Measurements from ENCODE around the gene FSTL4. TPM values are rescaled to one million over a fixed set of nuclear protein-coding genes. Genes with fewer than 3 reads are reported as not detected.

FSTL4 gene
- total RNA-seq, 1 donor from 2014 or later = not detected

- intact Hi-C loops (cut with micrococcal nuclease) = no loop called here
Observed at GRCh38 chr5:133559960-133560359, 52.4 kb downstream of the FSTL4 start.

DNA sequence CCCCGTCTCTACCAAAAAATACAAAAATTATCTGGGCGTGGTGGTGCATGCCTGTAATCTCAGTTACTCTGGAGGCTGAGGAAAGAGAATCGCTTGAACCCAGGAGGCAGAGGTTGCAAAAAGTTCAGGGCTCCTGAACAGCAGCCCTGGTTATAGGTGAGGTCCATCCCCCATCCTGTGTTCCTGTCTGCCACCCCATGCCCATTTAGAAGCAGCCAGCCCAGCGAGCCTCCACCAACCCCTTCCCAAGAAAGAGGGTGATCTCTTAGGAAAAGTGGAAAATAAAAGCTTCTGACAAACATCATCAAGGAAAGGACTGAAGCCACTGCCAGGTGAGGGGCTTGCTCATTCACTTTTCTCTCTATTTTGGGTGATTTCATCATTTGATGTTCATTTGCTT is 55.8 kb downstream of the FSTL4 start:
- peaks cover 82% of the 10 kb centered on the region for H3K27me3 ChIP-seq (ENCODE audit: low read depth)
- intact Hi-C loops (cut with micrococcal nuclease) = no loop called here
- H3K27ac ChIP-seq (replicated peaks) = no peak overlapping the region
- H3K4me1 ChIP-seq = no peaks in the 10 kb centered on the region
- H3K36me3 ChIP-seq = no peaks in the 10 kb centered on the region
- no peak overlapping the region for H3K4me3 ChIP-seq
- TF ChIP-seq, protein P1, sequence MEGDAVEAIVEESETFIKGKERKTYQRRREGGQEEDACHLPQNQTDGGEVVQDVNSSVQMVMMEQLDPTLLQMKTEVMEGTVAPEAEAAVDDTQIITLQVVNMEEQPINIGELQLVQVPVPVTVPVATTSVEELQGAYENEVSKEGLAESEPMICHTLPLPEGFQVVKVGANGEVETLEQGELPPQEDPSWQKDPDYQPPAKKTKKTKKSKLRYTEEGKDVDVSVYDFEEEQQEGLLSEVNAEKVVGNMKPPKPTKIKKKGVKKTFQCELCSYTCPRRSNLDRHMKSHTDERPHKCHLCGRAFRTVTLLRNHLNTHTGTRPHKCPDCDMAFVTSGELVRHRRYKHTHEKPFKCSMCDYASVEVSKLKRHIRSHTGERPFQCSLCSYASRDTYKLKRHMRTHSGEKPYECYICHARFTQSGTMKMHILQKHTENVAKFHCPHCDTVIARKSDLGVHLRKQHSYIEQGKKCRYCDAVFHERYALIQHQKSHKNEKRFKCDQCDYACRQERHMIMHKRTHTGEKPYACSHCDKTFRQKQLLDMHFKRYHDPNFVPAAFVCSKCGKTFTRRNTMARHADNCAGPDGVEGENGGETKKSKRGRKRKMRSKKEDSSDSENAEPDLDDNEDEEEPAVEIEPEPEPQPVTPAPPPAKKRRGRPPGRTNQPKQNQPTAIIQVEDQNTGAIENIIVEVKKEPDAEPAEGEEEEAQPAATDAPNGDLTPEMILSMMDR (IDR thresholded peaks at IDR 0.05; ENCODE audit: borderline replicate concordance) = no peak
- no peaks in the 10 kb centered on the region for H3K9me3 ChIP-seq (replicated peaks)
- DNase-seq = no peak

More at GRCh38 chr5:133559960-133560359, 52.4 kb downstream of the FSTL4 start:
- Histone ChIP-seq H3K27me3 (ENCODE audit: low read depth) (peaks cover 85% of the 10 kb centered on the region), H3K9me3 (replicated peaks) (no peaks in the 10 kb centered on the region), H3K27ac (replicated peaks) (no peak overlapping the region), H3K4me3 (no peak overlapping the region), H3K4me1 (no peaks in the 10 kb centered on the region), H3K36me3 (no peaks in the 10 kb centered on the region)
- TF ChIP-seq, protein P1 (IDR thresholded peaks at IDR 0.05; ENCODE audit: borderline replicate concordance) = no peak
- DNase-seq = no peak

DNA sequence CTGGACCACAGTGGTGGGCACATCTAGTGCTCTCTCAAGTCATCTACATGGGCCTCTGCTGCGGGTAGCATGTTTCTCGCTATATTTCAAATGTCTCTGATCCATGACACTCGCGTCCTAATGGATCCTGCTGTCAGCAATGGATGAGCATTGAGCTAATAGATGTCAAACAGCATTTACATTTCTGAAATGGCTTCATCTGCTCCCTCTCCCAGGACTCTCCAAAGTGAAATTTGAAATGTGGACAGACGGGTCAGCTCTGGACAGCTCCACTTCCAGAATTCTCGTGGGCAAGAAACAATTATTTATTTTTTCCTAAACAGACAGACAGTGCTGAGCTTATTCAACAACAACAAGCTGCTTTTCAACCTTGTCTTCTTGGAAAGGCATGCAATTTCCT is 58.1 kb downstream of the FSTL4 start:
- no peaks in the 10 kb centered on the region for H3K9me3 ChIP-seq (replicated peaks)
- peaks cover 71% of the 10 kb centered on the region for H3K27me3 ChIP-seq (ENCODE audit: low read depth)
- no peak for DNase-seq
- no peak overlapping the region for H3K4me3 ChIP-seq
- no peaks in the 10 kb centered on the region for H3K36me3 ChIP-seq
- H3K27ac ChIP-seq (replicated peaks) = no peak overlapping the region
- TF ChIP-seq, protein P1 (IDR thresholded peaks at IDR 0.05; ENCODE audit: borderline replicate concordance) = no peak
- H3K4me1 ChIP-seq = no peaks in the 10 kb centered on the region
- intact Hi-C loops (cut with micrococcal nuclease) = no loop called here

- no peak overlapping the region for H3K27ac ChIP-seq (replicated peaks)
- no peak overlapping the region for H3K4me3 ChIP-seq
- TF ChIP-seq, protein P1 (IDR thresholded peaks at IDR 0.05; ENCODE audit: borderline replicate concordance) = peak; percentile 63
- intact Hi-C loops (cut with micrococcal nuclease) = no loop called here
- no peaks in the 10 kb centered on the region for H3K9me3 ChIP-seq (replicated peaks)
- no peaks in the 10 kb centered on the region for H3K36me3 ChIP-seq
- DNase-seq = no peak
- H3K27me3 ChIP-seq (ENCODE audit: low read depth) = peaks cover 60% of the 10 kb centered on the region
- no peaks in the 10 kb centered on the region for H3K4me1 ChIP-seq
Observed at GRCh38 chr5:133552925-133553525, 59.3 kb downstream of the FSTL4 start.

DNA sequence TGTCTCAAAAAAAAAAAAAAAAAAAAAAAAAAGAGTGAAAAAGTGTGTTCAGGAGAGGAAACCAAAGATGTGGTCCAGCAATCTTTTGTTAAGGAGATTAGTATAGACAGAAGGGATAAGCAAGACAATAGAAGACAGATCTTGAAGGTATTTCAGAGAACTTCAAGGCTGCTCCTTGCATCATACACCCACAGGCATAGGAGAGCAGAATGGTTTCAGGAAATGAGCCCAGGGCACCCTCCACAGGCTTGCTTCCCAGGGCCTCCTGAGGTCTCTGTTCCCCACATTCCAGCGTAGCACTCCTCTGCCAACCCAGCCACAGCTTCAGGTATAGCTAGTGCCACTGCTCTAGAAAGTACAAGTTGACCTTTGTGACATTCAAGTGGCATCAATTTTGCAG is 65.8 kb downstream of the FSTL4 start:
- H3K4me1 ChIP-seq = no peaks in the 10 kb centered on the region
- no peak overlapping the region for H3K4me3 ChIP-seq
- no peaks in the 10 kb centered on the region for H3K36me3 ChIP-seq
- TF ChIP-seq, protein P1 (IDR thresholded peaks at IDR 0.05; ENCODE audit: borderline replicate concordance) = no peak
- no peak for DNase-seq
- intact Hi-C loops (cut with micrococcal nuclease) = no loop called here
- H3K27ac ChIP-seq (replicated peaks) = no peak overlapping the region
- peaks cover 5% of the 10 kb centered on the region for H3K9me3 ChIP-seq (replicated peaks)
- peaks cover 20% of the 10 kb centered on the region for H3K27me3 ChIP-seq (ENCODE audit: low read depth)
